GM23338 (cell line): ENCODE data around the gene PPIA.

Source experiments
- NANOG ChIP-seq: IDR thresholded peaks from 2 replicates; pipeline ENCODE4 v1.6.1; 2016; ENCODE audit warnings: antibody characterized with exemption, borderline replicate concordance
- TF ChIP-seq, protein P1 (sequence below), 2 experiments: fragments of 200-600 bp in 1 of 2; sonication (generic) in 1 of 2; conservative IDR thresholded peaks; 2 replicates each; pipeline versions ENCODE4 v1.5.1 to v1.6.1; 2016 to 2017; ENCODE audit warnings: antibody characterized with exemption in 2 of 2, low read depth in 2 of 2, mild to moderate bottlenecking in 2 of 2, moderate library complexity in 1 of 2

DNA sequence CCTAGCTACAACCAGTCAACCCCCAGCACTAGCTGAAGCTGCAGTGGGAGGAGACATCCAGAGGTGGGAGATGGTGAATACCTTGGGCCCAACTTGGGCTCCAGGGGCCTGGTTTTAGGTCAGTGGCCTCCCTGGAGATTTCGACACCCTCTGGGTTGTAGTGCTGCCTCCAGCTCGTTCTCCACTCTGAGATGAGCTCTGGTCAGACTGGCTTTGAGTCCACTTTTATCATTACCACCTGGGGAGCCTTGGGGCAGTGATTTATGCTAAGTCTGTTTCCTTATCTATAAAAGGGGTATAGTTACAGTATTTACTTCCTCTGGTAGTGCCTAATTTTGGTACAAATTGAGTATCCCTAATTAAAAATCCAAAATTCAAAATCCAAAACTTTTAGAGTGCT, 22.8 kb downstream of the PPIA start:
- TF ChIP-seq, protein P1, sequence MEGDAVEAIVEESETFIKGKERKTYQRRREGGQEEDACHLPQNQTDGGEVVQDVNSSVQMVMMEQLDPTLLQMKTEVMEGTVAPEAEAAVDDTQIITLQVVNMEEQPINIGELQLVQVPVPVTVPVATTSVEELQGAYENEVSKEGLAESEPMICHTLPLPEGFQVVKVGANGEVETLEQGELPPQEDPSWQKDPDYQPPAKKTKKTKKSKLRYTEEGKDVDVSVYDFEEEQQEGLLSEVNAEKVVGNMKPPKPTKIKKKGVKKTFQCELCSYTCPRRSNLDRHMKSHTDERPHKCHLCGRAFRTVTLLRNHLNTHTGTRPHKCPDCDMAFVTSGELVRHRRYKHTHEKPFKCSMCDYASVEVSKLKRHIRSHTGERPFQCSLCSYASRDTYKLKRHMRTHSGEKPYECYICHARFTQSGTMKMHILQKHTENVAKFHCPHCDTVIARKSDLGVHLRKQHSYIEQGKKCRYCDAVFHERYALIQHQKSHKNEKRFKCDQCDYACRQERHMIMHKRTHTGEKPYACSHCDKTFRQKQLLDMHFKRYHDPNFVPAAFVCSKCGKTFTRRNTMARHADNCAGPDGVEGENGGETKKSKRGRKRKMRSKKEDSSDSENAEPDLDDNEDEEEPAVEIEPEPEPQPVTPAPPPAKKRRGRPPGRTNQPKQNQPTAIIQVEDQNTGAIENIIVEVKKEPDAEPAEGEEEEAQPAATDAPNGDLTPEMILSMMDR (conservative IDR thresholded peaks at IDR 0.05; ENCODE audit: low read depth in 2 of 2), result no peak
- no peak for TF ChIP-seq NANOG
